Activated T-cell treated with anti-CD3 and anti-CD28 coated beads for 1 hour (primary cell): Measurements from ENCODE around the gene ZNF358.

Experiments used
- DNase-seq: peaks from one replicate; pipeline ENCODE4 v3.0.0-alpha.2; 2020; ENCODE audit warnings: low read depth

ZNF358 gene

GRCh38 chr19:7559102-7559501, 43.2 kb downstream of the ZNF358 start:
- DNase-seq: no peak

DNA sequence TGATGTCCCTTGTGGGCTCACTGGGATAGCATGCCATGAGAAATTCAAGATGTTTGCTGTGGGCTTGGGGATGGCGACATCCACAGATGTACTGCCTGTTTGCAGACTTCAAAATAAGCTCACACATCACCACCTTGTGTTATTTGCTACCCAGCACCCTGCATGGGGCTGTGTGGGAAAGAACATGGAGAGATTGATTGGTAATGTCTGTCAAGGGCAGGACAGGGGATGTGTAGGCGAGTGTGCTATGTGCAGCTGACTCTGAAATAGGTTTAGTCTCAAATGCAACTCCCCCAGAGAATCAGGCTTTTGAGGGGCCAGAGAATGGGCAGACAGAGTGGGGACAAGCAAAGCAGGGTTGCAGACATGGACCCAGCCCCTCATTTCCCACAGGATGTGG, 44.4 kb downstream of the ZNF358 start:
- no peak for DNase-seq

GRCh38 chr19:7561325-7561724, 45.4 kb downstream of the ZNF358 start:
- DNase-seq: no peak

GRCh38 chr19:7562646-7563393, 46.9 kb downstream of the ZNF358 start:
- DNase-seq: no peak

- DNase-seq: no peak
These were observed 49.0 kb downstream of the ZNF358 start for GRCh38 chr19:7564866-7565265.

- DNase-seq: no peak
These were observed 49.4 kb downstream of the ZNF358 start for GRCh38 chr19:7565332-7565731.
